ENCODE data around the gene NFATC3. TPM values are rescaled to one million over a fixed set of nuclear protein-coding genes. Genes with fewer than 3 reads are reported as not detected.

Gene NFATC3
- total RNA-seq, 4 donors from 2014 or later = 27.5 to 107 (median 41.6) TPM

GRCh38 chr16:68206245-68206644 is 121.1 kb downstream of the NFATC3 start:
- TF ChIP-seq CTCF (IDR thresholded peaks at IDR 0.05) (no peak), EP300 (IDR thresholded peaks at IDR 0.05; ENCODE audit: low read depth) (no peak), POLR2AphosphoS5 (IDR thresholded peaks at IDR 0.05) (no peak), POLR2A (IDR thresholded peaks at IDR 0.05) (no peak)
- DNase-seq = no peak
- 78 to 89% methylated on average over 1 to 2 of the region's 2 CpGs for WGBS, 2 donors (ENCODE audit: low coverage in 1 of 2)
- Histone ChIP-seq H3K27ac (no peak overlapping the region), H3K9me3 (no peaks in the 10 kb centered on the region), H3K27me3 (no peaks in the 10 kb centered on the region), H3K36me3 (no peaks in the 10 kb centered on the region), H3K4me3 (no peak overlapping the region), H3K4me1 (no peaks in the 10 kb centered on the region)
- intact Hi-C loops (cut with DNase I; ENCODE audit: low total_unique reads) (no loop called here), in situ Hi-C loops (cut with MboI; ENCODE audit: low pct_ligation_motif_present in 1 of 4, low pct_unique_long_range_greater_than_20kb in 1 of 4, low sequenced_read_pairs in 3 of 4) (no loop called here)

DNA sequence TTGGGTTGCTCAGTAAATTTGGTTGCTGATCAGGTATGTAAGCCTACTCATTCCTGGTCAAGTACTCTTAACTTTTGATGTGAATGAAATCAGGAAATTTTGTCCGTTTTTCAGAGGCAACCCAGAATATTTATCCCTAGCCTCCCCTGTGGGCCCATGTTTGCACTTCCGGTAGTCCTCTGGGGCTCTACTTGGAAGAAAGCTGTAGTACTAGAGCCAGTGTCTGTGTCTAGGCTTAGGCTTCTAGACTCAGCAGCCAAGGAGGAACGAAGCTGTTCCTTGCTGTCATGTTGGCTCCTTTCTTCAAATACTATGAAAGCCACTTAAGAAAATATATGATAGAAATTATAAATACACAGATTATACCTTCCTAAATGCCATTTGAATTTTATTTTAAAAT is 129.6 kb downstream of the NFATC3 start:
- 67 to 85% methylated on average over 1 to 3 of the region's 3 CpGs for WGBS, 2 donors (ENCODE audit: low coverage in 1 of 2)
- in situ Hi-C loops (cut with MboI; ENCODE audit: low pct_ligation_motif_present in 1 of 4, low pct_unique_long_range_greater_than_20kb in 1 of 4, low sequenced_read_pairs in 3 of 4) (no loop called here), intact Hi-C loops (cut with DNase I; ENCODE audit: low total_unique reads) (no loop called here)
- no peak for DNase-seq
- no peaks in the 10 kb centered on the region for H3K4me1 ChIP-seq
- no peaks in the 10 kb centered on the region for H3K9me3 ChIP-seq
- H3K27me3 ChIP-seq = no peaks in the 10 kb centered on the region
- H3K27ac ChIP-seq = no peak overlapping the region
- H3K4me3 ChIP-seq = no peak overlapping the region
- no peaks in the 10 kb centered on the region for H3K36me3 ChIP-seq
- TF ChIP-seq POLR2A (IDR thresholded peaks at IDR 0.05) (no peak), EP300 (IDR thresholded peaks at IDR 0.05; ENCODE audit: low read depth) (no peak), CTCF (IDR thresholded peaks at IDR 0.05) (no peak), POLR2AphosphoS5 (IDR thresholded peaks at IDR 0.05) (no peak)

DNA sequence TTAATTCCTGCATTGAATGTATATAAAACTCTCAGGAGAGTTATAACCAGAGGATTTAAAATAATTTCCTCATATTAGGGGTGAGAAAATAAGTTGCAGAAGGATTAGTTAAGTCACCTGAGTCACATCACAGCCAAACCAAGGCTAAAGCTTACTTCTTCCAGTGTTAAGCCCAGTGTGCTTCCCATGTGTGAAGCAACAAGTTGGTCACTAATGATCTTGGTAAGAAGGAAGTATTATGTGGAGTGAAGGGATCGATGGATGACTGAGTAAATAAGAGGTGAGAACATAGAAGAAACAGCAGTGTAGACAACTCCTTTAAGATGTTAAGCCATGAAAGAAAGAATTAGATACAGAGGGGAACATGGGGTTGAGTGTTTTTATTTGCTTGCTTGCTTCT is 130.1 kb downstream of the NFATC3 start:
- no peaks in the 10 kb centered on the region for H3K4me1 ChIP-seq
- no peak overlapping the region for H3K27ac ChIP-seq
- intact Hi-C loops (cut with DNase I; ENCODE audit: low total_unique reads) = no loop called here
- H3K9me3 ChIP-seq = no peaks in the 10 kb centered on the region
- no peaks in the 10 kb centered on the region for H3K27me3 ChIP-seq
- DNase-seq = no peak
- 84 to 100% methylated on average over 1 of the region's 1 CpG for WGBS, 2 donors (ENCODE audit: low coverage in 1 of 2)
- in situ Hi-C loops (cut with MboI; ENCODE audit: low pct_ligation_motif_present in 1 of 4, low pct_unique_long_range_greater_than_20kb in 1 of 4, low sequenced_read_pairs in 3 of 4) = no loop called here
- TF ChIP-seq CTCF (IDR thresholded peaks at IDR 0.05) (no peak), POLR2A (IDR thresholded peaks at IDR 0.05) (no peak), EP300 (IDR thresholded peaks at IDR 0.05; ENCODE audit: low read depth) (no peak), POLR2AphosphoS5 (IDR thresholded peaks at IDR 0.05) (no peak)
- no peak overlapping the region for H3K4me3 ChIP-seq
- H3K36me3 ChIP-seq = no peaks in the 10 kb centered on the region

GRCh38 chr16:68216240-68216639 is 131.1 kb downstream of the NFATC3 start:
- no peak overlapping the region for H3K4me3 ChIP-seq
- no peaks in the 10 kb centered on the region for H3K9me3 ChIP-seq
- no peaks in the 10 kb centered on the region for H3K4me1 ChIP-seq
- whole genome bisulfite sequencing, 2 donors (ENCODE audit: low coverage in 1 of 2) = 80 to 85% methylated on average over 3 of the region's 3 CpGs
- TF ChIP-seq POLR2AphosphoS5 (IDR thresholded peaks at IDR 0.05) (no peak), CTCF (IDR thresholded peaks at IDR 0.05) (no peak), EP300 (IDR thresholded peaks at IDR 0.05; ENCODE audit: low read depth) (no peak), POLR2A (IDR thresholded peaks at IDR 0.05) (no peak)
- DNase-seq = no peak
- in situ Hi-C loops (cut with MboI; ENCODE audit: low pct_ligation_motif_present in 1 of 4, low pct_unique_long_range_greater_than_20kb in 1 of 4, low sequenced_read_pairs in 3 of 4) = no loop called here
- intact Hi-C loops (cut with DNase I; ENCODE audit: low total_unique reads) = no loop called here
- no peaks in the 10 kb centered on the region for H3K36me3 ChIP-seq
- H3K27ac ChIP-seq = no peak overlapping the region
- no peaks in the 10 kb centered on the region for H3K27me3 ChIP-seq
